Peyer's patch (tissue), 4 donors: ENCODE data around the gene OCEL1.

Experiments
- CTCF ChIP-seq, 6 experiments: fragments of 450-650 bp in 4 of 6; fragments of 200-600 bp in 2 of 6; sonication (generic) in 1 of 6; IDR thresholded peaks; one replicate each; pipeline ENCODE4 v1.5.1; 2017 to 2019; ENCODE audit warnings: antibody characterized with exemption in 6 of 6, mild to moderate bottlenecking in 3 of 6, moderate library complexity in 1 of 6
- POLR2A ChIP-seq, 2 donors: fragments of 450-650 bp; IDR thresholded peaks; one replicate each; pipeline ENCODE4 v1.5.1; 2017; ENCODE audit warnings: antibody characterized with exemption in 2 of 2, mild to moderate bottlenecking in 2 of 2, moderate library complexity in 2 of 2

- TF ChIP-seq CTCF (IDR thresholded peaks at IDR 0.05) (no peak), POLR2A (IDR thresholded peaks at IDR 0.05) (no peak)
Observed at GRCh38 chr19:17220207-17220758, 5.7 kb upstream of the OCEL1 start.
